ENCODE data around the gene C11orf68. TPM values are rescaled to one million over a fixed set of nuclear protein-coding genes. Genes with fewer than 3 reads are reported as not detected.

The C11orf68 gene
- total RNA-seq, 1 donor from 2014 or later = 6.9 TPM

DNA sequence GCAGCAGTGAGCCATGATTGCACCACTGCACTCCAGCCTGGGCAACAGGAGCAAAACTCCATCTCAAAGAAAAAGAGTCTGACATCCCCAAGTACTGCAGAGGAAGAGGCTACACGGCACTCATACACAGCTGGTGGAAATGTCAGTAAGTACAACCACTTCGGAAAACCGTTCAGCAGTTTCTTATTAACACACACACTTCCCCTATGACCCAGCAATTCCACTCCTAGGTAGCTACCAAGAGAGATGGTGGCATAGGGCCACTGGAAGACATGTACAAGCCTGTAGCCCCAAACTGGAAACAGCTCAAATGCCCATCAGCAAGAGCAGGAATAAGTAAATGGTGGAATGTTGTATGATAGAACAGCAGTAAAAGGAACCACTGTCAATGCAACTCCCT lies 3.7 kb upstream of the C11orf68 start:
- peaks cover 5% of the 10 kb centered on the region for H3K36me3 Mint-ChIP-seq
- H3K4me1 Mint-ChIP-seq = peaks cover 7% of the 10 kb centered on the region
- H3K9me3 ChIP-seq (ENCODE audit: low read depth) = no peaks in the 10 kb centered on the region
- peaks cover 18% of the 10 kb centered on the region for H3K79me2 ChIP-seq (ENCODE audit: low read depth)
- H3K4me2 ChIP-seq = no peak overlapping the region
- no peak for TF ChIP-seq CTCF (IDR thresholded peaks at IDR 0.05)
- TF ChIP-seq EZH2phosphoT487 (IDR thresholded peaks at IDR 0.05) = no peak
- TF ChIP-seq EZH2 (IDR thresholded peaks at IDR 0.05) = no peak
- no peaks in the 10 kb centered on the region for H3K9me3 Mint-ChIP-seq
- no peak overlapping the region for H3K27ac Mint-ChIP-seq
- no peak for DNase-seq (ENCODE audit: low spot score)
- peaks cover 12% of the 10 kb centered on the region for H4K20me1 ChIP-seq (ENCODE audit: low read depth)
- H2AFZ ChIP-seq (replicated peaks) = no peak overlapping the region
- peaks cover 10% of the 10 kb centered on the region for H3K4me1 ChIP-seq
- H3K9ac ChIP-seq = no peak overlapping the region
- no peaks in the 10 kb centered on the region for H3K36me3 ChIP-seq
- no peaks in the 10 kb centered on the region for H3K27me3 ChIP-seq
- no peaks in the 10 kb centered on the region for H3F3A ChIP-seq (ENCODE audit: low read depth)
- H3K27ac ChIP-seq = no peak overlapping the region
- peak overlapping the region; percentile 7 for H3K4me3 Mint-ChIP-seq
- no peak overlapping the region for H3K4me3 ChIP-seq
- H3K27me3 Mint-ChIP-seq (ENCODE audit: insufficient read depth, low read depth) = peaks cover 4% of the 10 kb centered on the region

GRCh38 chr11:65921876-65922275 lies 3.0 kb upstream of the C11orf68 start:
- no peaks in the 10 kb centered on the region for H3K27me3 ChIP-seq

GRCh38 chr11:65921033-65921555 lies 2.2 kb upstream of the C11orf68 start:
- peaks cover 12% of the 10 kb centered on the region for H4K20me1 ChIP-seq (ENCODE audit: low read depth)
- no peak overlapping the region for H3K9ac ChIP-seq
- no peak overlapping the region for H3K4me3 ChIP-seq
- no peak for TF ChIP-seq EZH2phosphoT487 (IDR thresholded peaks at IDR 0.05)
- TF ChIP-seq EZH2 (IDR thresholded peaks at IDR 0.05) = no peak
- no peak for TF ChIP-seq CTCF (IDR thresholded peaks at IDR 0.05)
- peaks cover 14% of the 10 kb centered on the region for H3K4me1 Mint-ChIP-seq
- no peak for DNase-seq (ENCODE audit: low spot score)
- H3K36me3 ChIP-seq = no peaks in the 10 kb centered on the region
- peaks cover 10% of the 10 kb centered on the region for H3K4me1 ChIP-seq
- H3K27ac Mint-ChIP-seq = no peak overlapping the region
- H3K27me3 Mint-ChIP-seq (ENCODE audit: insufficient read depth, low read depth) = peaks cover 6% of the 10 kb centered on the region
- no peak overlapping the region for H3K27ac ChIP-seq
- H3K27me3 ChIP-seq = no peaks in the 10 kb centered on the region
- H2AFZ ChIP-seq (replicated peaks) = no peak overlapping the region
- peaks cover 5% of the 10 kb centered on the region for H3K36me3 Mint-ChIP-seq
- no peaks in the 10 kb centered on the region for H3K9me3 Mint-ChIP-seq
- peak overlapping the region; percentile 78 for H3K4me2 ChIP-seq
- H3K79me2 ChIP-seq (ENCODE audit: low read depth) = peaks cover 21% of the 10 kb centered on the region
- H3K9me3 ChIP-seq (ENCODE audit: low read depth) = no peaks in the 10 kb centered on the region
- H3K4me3 Mint-ChIP-seq = peak overlapping the region; percentile 92
- no peaks in the 10 kb centered on the region for H3F3A ChIP-seq (ENCODE audit: low read depth)

More at GRCh38 chr11:65921876-65922275, 3.0 kb upstream of the C11orf68 start:
- Histone ChIP-seq H3K9ac (no peak overlapping the region), H3K4me2 (no peak overlapping the region), H4K20me1 (ENCODE audit: low read depth) (peaks cover 12% of the 10 kb centered on the region), H3K4me1 (peaks cover 10% of the 10 kb centered on the region), H3K27ac (no peak overlapping the region), H3K79me2 (ENCODE audit: low read depth) (peaks cover 21% of the 10 kb centered on the region), H3K36me3 (no peaks in the 10 kb centered on the region), H3K9me3 (ENCODE audit: low read depth) (no peaks in the 10 kb centered on the region), H3K4me3 (no peak overlapping the region), H3F3A (ENCODE audit: low read depth) (no peaks in the 10 kb centered on the region), H2AFZ (replicated peaks) (no peak overlapping the region)
- Mint-ChIP-seq H3K9me3 (no peaks in the 10 kb centered on the region), H3K36me3 (peaks cover 5% of the 10 kb centered on the region), H3K27me3 (ENCODE audit: insufficient read depth, low read depth) (peaks cover 6% of the 10 kb centered on the region), H3K27ac (no peak overlapping the region), H3K4me3 (peak overlapping the region; percentile 7), H3K4me1 (peaks cover 12% of the 10 kb centered on the region)
- DNase-seq (ENCODE audit: low spot score) = no peak
- TF ChIP-seq CTCF (IDR thresholded peaks at IDR 0.05) (no peak), EZH2phosphoT487 (IDR thresholded peaks at IDR 0.05) (no peak), EZH2 (IDR thresholded peaks at IDR 0.05) (no peak)

Measured in neural progenitor cell (in vitro differentiated cells).